Measurements from ENCODE around the gene POMZP3.
A peak's percentile ranks its signal among the peaks of the same experiment; 100 is the strongest.
"Not testable (repeated sequence)": the region's sequence is repeated elsewhere in the genome, so short reads cannot be mapped to it uniquely, and the experiment has no call there.

POMZP3 gene

GRCh38 chr7:76591602-76592304, 35.3 kb downstream of the POMZP3 start:
- not testable (repeated sequence) for DNase-seq (ENCODE audit: low read depth); H3K4me3 ChIP-seq (ENCODE audit: low read depth, low read length)

GRCh38 chr7:76591033-76591432, 36.0 kb downstream of the POMZP3 start:
- H3K4me3 ChIP-seq (ENCODE audit: low read depth, low read length); DNase-seq (ENCODE audit: low read depth): not testable (repeated sequence)

DNA sequence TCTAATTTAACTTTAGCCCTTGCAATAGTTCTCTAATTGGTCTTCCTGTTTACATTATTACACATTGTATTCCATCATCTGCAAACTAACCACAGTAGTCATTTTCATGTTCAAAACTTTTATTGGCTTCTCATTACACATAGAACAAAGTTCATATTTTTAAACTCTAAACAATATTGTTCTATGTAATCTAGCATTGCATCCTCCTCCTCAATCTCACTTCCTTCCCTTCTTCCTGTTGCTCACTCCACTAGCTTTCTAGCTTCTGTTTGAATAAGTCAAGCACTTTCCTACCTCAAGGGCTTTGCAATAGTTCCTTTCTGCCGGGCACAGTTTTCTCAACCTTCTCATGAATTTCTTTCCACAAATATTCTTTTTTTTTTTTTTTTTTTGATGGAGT, 38.5 kb downstream of the POMZP3 start:
- DNase-seq (ENCODE audit: low read depth); H3K4me3 ChIP-seq (ENCODE audit: low read depth, low read length): not testable (repeated sequence)

- peak; percentile 34 for DNase-seq (ENCODE audit: low read depth)
- not testable (repeated sequence) for H3K4me3 ChIP-seq (ENCODE audit: low read depth, low read length)
These were observed 40.3 kb downstream of the POMZP3 start for GRCh38 chr7:76586585-76587315.

GRCh38 chr7:76583636-76584281, 43.3 kb downstream of the POMZP3 start:
- H3K4me3 ChIP-seq (ENCODE audit: low read depth, low read length); DNase-seq (ENCODE audit: low read depth): not testable (repeated sequence)

DNA sequence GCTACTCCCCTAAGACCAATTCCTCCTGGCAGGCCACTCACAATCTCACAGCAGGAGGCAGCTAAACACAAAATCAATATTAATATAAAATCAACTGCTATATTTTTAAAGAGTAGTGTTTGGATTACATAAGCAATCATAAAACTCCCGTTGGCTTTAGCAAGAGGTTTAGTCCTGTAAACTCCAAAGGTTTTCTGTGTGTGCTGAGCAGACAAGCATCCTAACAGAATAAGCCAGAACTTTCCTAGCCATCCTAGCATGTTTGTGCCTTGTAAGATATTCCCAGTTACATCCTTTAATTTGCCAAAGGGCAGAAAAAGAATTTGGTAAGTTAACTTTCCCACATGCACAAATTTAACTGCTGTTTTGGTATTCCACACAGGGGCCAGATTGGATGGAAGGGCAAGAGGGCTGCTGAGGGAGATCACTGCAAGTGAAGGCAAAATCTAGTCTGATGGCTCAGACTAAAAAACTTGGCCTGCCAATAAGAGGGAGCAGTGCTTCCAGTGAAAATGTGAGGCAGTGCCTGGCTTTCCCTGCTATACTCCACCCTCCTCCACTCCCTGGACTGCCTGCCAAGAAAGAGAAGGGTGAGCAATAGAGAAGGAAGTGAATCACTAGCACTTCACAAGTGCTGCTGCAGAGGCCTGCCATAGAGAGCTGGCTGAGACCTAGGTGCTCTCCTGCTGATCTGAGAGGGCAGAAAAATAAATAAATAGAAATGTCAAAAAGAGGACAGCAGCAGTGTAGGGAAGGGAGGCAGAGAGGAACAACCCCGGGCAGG, 44.0 kb downstream of the POMZP3 start:
- DNase-seq (ENCODE audit: low read depth) = peak; percentile 49
- H3K4me3 ChIP-seq (ENCODE audit: low read depth, low read length) = not testable (repeated sequence)

DNA sequence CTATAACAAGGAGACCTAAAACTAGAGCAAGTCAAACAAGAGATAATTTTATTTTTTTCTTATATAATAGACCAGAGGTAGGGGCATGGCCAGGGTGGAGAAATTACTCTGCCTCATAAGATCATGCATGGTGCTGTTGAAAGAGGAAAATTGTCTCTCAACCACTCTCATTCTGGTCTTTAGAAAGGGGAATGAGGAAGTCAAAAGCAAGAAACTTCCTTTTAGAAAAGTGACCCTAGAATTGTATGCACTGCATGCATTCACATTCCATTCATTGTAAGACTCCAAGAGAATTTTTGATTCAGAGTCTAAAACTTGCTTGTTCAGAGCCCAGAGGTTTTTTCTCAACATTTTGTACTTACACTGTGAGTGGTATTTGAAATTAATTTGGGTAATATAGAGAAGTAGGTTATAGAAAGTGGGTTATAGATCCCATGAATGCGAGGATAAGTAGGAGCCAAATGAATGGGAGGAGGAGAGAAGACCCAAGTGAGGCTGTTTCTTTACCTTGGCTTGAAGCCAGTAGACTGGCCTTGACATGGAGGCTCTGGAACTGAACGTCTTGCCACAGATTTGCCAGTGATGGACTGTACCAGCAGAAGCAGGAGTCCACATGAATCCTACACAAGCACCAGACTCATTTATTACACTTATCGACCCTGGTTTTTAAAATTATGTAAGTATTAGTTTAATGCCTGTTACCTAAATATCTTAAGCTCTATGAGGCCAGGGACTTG, 51.0 kb downstream of the POMZP3 start:
- not testable (repeated sequence) for DNase-seq (ENCODE audit: low read depth); H3K4me3 ChIP-seq (ENCODE audit: low read depth, low read length)

GRCh38 chr7:76575431-76575830, 51.6 kb downstream of the POMZP3 start:
- not testable (repeated sequence) for DNase-seq (ENCODE audit: low read depth); H3K4me3 ChIP-seq (ENCODE audit: low read depth, low read length)

DNA sequence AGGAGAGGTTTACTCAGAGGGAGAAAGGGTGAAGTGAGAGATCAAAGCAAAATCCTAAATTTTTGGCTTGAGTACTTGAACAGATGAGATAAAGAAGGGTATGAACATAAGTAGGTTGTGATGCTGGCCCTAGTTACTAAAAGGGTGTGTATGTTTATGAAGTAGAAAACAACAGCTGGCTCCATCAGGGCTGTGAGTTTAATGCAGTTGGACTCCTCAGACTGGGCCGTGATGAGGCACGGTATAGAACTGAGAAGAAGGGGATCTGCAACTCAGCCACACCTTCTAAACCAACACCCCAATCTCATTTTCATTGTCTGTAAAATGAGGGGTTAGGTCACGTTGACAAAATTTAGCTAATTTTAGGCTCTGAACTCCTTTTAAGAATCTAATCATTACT, 54.8 kb downstream of the POMZP3 start:
- not testable (repeated sequence) for H3K4me3 ChIP-seq (ENCODE audit: low read depth, low read length); DNase-seq (ENCODE audit: low read depth)

DNA sequence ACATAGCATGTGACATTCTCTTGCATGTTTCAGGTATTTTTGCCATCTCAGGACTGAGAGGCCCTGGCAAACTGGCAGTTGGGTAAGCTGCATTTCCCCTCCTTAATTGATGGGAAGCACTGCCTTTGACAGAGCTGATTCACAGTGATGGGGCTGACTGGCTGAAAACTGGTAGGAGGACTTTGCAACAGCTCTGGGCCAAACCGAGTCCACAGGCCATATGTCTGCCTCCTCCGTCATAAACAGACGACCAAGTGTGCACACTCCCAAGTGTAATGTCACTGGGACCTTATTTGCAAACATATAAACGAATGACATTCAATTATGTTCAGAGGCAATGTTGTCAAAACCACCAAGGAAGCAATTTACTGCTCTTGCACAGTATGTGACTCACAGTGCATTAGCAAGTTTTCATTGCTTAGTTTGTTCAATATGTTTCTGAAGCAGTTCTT, 56.7 kb downstream of the POMZP3 start:
- not testable (repeated sequence) for H3K4me3 ChIP-seq (ENCODE audit: low read depth, low read length); DNase-seq (ENCODE audit: low read depth)

DNA sequence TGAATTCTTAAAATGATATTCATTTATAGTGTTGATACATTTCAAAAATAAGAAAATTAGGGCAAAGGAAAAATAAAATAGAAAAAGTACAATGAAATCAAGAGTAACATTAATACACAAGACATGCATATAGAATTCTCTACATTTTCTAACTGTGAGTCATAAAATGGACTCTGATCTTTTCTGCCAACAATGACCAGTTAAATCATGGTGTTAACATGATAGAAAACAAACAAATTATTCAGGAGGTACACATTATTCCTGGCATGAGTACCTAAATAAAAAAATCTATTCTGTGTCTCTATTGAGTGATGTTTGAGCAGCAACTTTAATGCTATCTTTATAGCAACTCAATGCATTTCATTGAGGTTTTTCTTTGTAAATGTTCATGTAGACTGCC, 58.3 kb downstream of the POMZP3 start:
- DNase-seq (ENCODE audit: low read depth) = peak; percentile 81
- not testable (repeated sequence) for H3K4me3 ChIP-seq (ENCODE audit: low read depth, low read length)

DNA sequence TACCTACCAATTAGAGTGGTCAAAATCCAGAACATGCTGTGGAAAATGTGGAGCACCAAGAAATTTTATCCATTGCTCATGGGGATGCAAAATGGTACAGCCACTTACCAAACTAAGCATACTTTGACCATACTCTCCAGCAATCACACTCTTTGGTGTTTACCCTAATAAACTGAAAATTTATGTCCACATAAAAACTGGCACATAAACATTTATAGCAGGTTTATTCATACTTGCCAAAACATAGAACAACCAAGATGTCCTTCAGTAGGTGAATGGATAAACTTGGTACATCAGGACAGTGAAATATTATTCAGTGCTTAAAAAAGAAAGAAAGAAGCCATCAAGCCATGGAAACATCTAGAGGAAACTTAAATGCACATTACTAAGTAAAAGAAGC, 59.3 kb downstream of the POMZP3 start:
- peak; percentile 21 for DNase-seq (ENCODE audit: low read depth)
- not testable (repeated sequence) for H3K4me3 ChIP-seq (ENCODE audit: low read depth, low read length)

DNA sequence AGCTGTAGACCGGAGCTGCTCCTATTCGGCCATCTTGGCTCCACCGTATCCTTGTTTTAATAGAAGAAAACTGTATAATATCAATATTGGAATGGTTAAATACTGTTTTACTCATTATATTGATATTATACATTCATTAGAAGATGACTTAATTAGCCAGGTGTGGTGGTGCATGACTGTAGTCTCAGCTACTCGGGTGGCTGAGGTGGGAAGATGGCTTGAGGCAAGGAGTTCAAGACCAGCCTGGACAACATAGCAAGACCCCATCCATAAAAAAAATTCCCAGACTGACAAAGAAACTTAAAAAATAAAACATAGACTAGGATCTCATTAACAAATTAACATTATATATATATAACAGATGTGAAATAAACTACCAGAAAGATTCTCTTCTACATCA, 59.8 kb downstream of the POMZP3 start:
- H3K4me3 ChIP-seq (ENCODE audit: low read depth, low read length); DNase-seq (ENCODE audit: low read depth): not testable (repeated sequence)

GRCh38 chr7:76565001-76565400, 62.1 kb downstream of the POMZP3 start:
- H3K4me3 ChIP-seq (ENCODE audit: low read depth, low read length); DNase-seq (ENCODE audit: low read depth): not testable (repeated sequence)

- not testable (repeated sequence) for DNase-seq (ENCODE audit: low read depth)
These were observed 65.7 kb downstream of the POMZP3 start for GRCh38 chr7:76561342-76561741.

GRCh38 chr7:76560157-76560556, 66.9 kb downstream of the POMZP3 start:
- not testable (repeated sequence) for DNase-seq (ENCODE audit: low read depth); H3K4me3 ChIP-seq (ENCODE audit: low read depth, low read length)

More at GRCh38 chr7:76561342-76561741, 65.7 kb downstream of the POMZP3 start:
- not testable (repeated sequence) for H3K4me3 ChIP-seq (ENCODE audit: low read depth, low read length)

Data from LNCaP clone FGC (cell line).